HG03457 (cell line): ENCODE measurements around the gene NUP43.
"Not testable (repeated sequence)": the region's sequence is repeated elsewhere in the genome, so short reads cannot be mapped to it uniquely, and the experiment has no call there.

Experiments used
- ATAC-seq: cut with Tn5 transposase; IDR thresholded peaks from one replicate; pipeline ENCODE4 v1.9.1; 2021; ENCODE audit warnings: moderate number of reproducible peaks; ENCODE audit not compliant: unreplicated experiment

The NUP43 gene

DNA sequence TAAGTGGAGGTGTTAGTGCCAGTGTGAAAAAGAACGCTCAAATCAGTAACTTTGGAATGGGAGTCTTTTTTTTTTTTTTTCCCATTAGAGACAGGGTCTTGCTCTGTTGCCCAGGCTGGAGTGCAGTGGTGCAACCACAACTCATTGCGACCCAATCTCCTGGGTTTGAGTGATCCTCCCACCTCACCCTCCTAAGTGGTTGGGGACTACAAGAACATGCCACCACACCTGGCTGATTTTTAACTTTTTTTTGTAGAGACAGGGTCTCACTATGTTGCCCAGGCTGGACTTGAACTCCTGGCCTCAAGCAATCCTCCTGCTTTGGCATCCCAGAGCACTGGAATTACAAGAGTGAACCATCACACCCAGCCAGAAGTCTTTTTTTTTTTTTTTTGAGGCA, 48.2 kb downstream of the NUP43 start:
- ATAC-seq, result no peak

DNA sequence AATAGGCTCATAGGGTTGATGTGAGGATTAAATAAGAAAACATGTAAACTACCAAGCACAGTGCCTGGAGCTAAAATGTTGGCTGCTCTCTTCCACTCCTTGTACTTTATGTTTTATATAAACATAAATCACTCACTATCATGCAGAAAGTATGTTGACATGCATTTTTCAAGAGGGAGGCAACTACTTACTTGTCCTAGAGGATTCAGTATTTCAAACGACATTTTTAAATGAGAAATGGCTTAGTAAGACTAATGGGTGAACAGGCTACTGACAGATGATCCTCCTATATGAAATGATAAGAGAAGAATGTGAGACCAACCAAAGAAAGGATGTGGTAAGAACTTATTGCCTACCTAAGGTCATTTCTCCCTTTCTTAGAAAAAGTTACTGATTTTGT, 49.4 kb downstream of the NUP43 start:
- ATAC-seq, result no peak

DNA sequence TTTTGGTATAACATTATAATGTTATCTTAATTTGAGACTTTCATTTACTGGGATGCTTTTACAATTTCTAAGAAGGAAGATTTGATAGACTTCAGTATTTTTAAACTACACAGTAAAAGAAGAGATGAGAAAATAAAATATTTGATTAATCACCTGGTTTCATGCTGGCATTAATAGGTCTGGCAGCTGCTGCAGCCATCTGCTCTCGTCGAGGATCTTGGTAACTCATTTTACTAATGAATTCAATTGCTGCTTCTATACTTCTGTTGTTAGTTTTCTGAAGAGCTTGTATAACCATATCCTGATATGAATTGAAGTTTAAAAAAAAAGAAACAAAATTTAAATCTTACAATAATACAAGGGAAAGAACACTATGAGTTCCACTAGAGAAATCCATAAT, 51.4 kb downstream of the NUP43 start:
- no peak for ATAC-seq

DNA sequence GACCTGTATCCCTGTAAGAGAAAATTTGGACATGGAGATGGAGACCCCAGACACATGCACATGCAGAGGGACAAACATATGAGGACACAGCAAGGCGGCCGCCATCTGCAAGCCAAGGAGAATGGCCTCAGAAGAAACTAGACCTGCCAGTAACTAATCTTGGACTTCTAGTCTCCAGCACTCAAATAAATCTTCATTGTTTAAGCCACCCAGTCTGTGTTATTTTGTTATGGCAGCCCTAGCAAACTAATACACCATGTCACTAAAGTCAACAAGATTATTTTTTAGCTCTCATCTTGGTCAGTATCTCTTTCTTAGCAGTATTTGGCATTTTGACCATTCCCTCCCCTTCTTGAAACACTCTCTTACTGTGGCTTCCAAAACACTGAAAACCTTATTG, 55.1 kb downstream of the NUP43 start:
- no peak for ATAC-seq

DNA sequence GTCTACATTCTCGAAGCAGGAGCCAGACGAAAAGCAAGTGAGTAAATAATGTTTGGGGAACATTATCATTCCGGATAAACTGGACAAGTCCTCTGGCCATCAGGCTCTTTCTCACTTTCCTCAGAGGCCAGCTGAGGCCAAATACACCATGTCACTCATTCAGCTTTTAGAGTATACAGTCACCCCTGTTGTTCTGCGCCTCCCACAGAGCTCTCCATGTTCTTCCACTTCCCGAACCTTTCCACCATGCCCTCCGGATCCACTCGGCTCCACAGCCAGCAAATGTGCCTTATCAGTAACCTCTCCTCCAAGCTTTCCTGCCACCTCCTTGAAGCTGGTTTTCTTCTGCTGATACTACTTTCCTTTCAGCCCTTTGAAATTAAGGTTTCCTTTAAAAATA, 60.1 kb downstream of the NUP43 start:
- no peak for ATAC-seq

DNA sequence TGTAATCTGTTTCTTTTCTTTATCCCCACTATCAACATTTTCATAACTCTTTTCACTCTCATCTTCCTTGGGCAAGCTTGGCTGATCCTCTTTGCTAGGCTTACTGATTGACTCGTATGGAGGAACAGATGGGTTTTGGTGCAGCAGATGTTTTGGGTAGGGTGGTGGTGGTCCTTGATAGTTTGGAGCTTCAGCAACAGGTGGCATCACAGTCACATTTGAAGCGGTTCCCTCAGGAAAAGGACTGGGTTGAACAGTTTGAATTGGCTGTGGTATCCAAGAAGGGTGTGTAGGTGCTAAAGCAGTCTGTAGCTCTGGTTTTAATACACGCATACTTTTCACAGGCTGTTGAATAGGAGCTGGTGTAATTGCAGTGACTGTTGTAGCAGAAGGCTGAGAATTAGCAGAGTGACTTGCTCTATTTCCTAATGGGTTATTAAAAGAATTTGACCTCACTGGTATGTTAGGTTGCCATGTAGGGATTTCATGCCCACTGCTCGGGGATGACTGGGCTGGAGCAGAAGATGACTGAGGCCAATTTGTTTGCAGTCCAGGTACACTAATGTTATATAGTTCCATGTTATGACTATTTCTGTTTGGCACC, 63.0 kb downstream of the NUP43 start:
- no peak for ATAC-seq

DNA sequence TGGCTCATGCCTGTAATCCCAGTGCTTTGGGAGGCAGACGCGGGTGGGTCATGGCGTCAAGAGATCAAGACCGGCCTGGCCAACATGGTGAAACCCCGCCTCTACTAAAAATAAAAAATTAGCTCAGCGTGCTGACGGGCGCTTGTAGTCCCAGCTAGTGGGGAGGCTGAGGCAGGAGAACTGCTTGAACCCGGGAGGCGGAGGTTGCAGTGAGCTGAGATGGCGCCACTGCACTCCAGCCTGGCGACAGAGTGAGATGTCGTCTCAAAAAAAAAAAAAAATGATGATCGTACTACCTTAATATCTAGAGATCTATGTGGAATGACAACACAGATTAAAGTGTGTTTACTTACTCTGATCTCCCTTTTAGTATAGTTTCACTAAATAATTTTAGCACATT, 64.5 kb downstream of the NUP43 start:
- ATAC-seq, result not testable (repeated sequence)

DNA sequence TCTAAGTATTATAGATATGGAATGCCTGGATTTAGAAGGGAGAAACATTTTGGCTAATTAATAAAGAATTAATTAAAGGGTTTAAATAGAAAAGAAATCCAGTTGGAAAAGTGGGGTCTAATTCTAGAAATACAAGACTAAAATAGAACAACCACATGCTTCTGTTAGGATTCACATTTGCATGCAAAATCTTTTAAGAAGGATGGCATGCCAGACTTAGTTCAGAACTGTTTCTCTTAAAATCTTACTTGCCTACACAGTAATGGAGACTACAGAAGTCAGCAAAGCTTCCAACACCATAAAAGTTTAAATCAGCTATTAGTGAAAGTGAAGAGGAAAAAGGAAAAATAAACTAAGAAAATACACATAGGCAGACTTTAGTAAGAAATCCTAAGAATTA, 65.1 kb downstream of the NUP43 start:
- no peak for ATAC-seq

DNA sequence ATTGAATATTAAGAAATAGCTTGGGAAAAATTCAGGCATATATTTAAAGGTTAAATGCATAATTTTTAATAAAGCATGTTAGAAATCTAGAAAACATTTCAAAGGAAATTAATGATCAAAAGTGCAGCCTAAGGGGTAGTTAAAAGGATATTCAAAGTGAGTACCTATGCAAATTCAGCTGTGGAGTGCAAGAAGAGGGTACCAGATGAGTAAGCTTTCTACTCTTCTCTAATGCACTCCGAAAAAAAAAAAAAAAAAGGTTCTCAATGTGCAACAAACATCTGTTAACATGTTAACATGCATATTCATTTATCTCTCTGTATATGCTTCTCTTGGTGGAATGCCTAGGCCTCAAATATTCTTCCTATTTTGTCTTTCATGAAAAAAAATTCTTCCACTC, 65.8 kb downstream of the NUP43 start:
- no peak for ATAC-seq
